Measurements from ENCODE around the gene PRKCQ.

Gene PRKCQ

GRCh38 chr10:6486309-6486708, 93.8 kb downstream of the PRKCQ start:
- DNase-seq (ENCODE audit: low spot score): no peak
- TF ChIP-seq, protein P1, sequence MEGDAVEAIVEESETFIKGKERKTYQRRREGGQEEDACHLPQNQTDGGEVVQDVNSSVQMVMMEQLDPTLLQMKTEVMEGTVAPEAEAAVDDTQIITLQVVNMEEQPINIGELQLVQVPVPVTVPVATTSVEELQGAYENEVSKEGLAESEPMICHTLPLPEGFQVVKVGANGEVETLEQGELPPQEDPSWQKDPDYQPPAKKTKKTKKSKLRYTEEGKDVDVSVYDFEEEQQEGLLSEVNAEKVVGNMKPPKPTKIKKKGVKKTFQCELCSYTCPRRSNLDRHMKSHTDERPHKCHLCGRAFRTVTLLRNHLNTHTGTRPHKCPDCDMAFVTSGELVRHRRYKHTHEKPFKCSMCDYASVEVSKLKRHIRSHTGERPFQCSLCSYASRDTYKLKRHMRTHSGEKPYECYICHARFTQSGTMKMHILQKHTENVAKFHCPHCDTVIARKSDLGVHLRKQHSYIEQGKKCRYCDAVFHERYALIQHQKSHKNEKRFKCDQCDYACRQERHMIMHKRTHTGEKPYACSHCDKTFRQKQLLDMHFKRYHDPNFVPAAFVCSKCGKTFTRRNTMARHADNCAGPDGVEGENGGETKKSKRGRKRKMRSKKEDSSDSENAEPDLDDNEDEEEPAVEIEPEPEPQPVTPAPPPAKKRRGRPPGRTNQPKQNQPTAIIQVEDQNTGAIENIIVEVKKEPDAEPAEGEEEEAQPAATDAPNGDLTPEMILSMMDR (IDR thresholded peaks at IDR 0.05; ENCODE audit: extremely low read depth, insufficient read depth, missing control alignments): no peak
- in situ Hi-C loops (cut with MboI; ENCODE audit: low pct_unique_long_range_greater_than_20kb, low sequenced_read_pairs, unreplicated experiment): no loop called here

DNA sequence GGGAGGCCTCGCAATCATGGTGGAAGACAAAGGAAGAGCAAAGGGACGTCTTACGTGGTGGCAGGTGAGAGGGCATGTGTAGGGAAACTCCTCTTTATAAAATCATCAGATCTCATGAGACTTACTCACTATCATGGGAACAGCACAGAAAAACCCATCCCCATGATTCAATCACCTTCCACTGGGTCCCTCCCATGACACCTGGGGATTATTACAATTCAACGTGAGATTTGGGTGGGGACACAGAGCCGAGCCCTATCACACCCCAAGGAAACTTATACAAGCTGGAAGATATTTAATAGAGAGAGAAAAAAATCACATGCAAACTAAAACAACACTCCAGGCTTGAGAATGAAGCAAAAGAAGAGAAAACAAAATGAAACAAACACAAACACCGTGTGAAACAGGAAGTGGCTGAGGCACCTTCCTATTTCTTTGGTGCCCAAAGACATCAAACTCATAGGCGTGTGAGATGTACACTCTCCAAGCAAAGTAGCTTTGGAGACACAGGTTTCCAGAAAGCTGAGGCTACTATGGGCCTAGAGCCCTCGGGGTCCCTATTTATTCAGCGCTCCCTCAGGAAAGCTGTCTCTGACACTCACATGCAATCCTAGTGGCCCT, 97.2 kb downstream of the PRKCQ start:
- TF ChIP-seq, protein P1 (IDR thresholded peaks at IDR 0.05; ENCODE audit: extremely low read depth, insufficient read depth, missing control alignments): no peak
- no peak for DNase-seq (ENCODE audit: low spot score)
- in situ Hi-C loops (cut with MboI; ENCODE audit: low pct_unique_long_range_greater_than_20kb, low sequenced_read_pairs, unreplicated experiment): no loop called here

- TF ChIP-seq, protein P1 (IDR thresholded peaks at IDR 0.05; ENCODE audit: extremely low read depth, insufficient read depth, missing control alignments): no peak
- in situ Hi-C loops (cut with MboI; ENCODE audit: low pct_unique_long_range_greater_than_20kb, low sequenced_read_pairs, unreplicated experiment): no loop called here
- no peak for DNase-seq (ENCODE audit: low spot score)
Measured at GRCh38 chr10:6478722-6479121, 101.4 kb downstream of the PRKCQ start.

- in situ Hi-C loops (cut with MboI; ENCODE audit: low pct_unique_long_range_greater_than_20kb, low sequenced_read_pairs, unreplicated experiment): no loop called here
- TF ChIP-seq, protein P1 (IDR thresholded peaks at IDR 0.05; ENCODE audit: extremely low read depth, insufficient read depth, missing control alignments): no peak
- no peak for DNase-seq (ENCODE audit: low spot score)
Measured at GRCh38 chr10:6476989-6477388, 103.1 kb downstream of the PRKCQ start.

DNA sequence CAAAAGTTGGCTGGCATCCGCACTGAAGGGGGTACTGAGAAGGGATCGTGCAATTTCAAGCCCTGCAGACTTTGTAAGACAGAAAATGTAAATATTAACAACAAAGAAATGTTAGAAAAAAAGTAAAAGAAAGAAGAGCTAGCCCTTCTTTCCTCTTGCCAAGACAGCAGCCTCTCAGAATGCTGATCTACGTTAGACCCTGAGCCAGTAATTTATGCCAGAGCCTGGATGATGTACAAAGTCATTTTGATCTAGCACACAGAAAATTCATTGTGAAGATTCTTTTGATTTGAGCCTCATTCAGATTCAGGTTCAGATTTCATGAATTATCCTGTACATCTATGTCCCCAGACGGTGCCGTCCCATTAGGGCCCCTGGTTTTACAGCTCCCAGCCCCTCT, 105.2 kb downstream of the PRKCQ start:
- in situ Hi-C loops (cut with MboI; ENCODE audit: low pct_unique_long_range_greater_than_20kb, low sequenced_read_pairs, unreplicated experiment): no loop called here

GRCh38 chr10:6473901-6474370, 106.1 kb downstream of the PRKCQ start:
- TF ChIP-seq, protein P1 (IDR thresholded peaks at IDR 0.05; ENCODE audit: extremely low read depth, insufficient read depth, missing control alignments): no peak
- DNase-seq (ENCODE audit: low spot score): peak; percentile 61
- in situ Hi-C loops (cut with MboI; ENCODE audit: low pct_unique_long_range_greater_than_20kb, low sequenced_read_pairs, unreplicated experiment): no loop called here

More for the DNA sequence above, 105.2 kb downstream of the PRKCQ start:
- no peak for DNase-seq (ENCODE audit: low spot score)
- TF ChIP-seq, protein P1 (IDR thresholded peaks at IDR 0.05; ENCODE audit: extremely low read depth, insufficient read depth, missing control alignments): no peak
